ENCODE measurements around the gene ADAMTS1.

Gene ADAMTS1

DNA sequence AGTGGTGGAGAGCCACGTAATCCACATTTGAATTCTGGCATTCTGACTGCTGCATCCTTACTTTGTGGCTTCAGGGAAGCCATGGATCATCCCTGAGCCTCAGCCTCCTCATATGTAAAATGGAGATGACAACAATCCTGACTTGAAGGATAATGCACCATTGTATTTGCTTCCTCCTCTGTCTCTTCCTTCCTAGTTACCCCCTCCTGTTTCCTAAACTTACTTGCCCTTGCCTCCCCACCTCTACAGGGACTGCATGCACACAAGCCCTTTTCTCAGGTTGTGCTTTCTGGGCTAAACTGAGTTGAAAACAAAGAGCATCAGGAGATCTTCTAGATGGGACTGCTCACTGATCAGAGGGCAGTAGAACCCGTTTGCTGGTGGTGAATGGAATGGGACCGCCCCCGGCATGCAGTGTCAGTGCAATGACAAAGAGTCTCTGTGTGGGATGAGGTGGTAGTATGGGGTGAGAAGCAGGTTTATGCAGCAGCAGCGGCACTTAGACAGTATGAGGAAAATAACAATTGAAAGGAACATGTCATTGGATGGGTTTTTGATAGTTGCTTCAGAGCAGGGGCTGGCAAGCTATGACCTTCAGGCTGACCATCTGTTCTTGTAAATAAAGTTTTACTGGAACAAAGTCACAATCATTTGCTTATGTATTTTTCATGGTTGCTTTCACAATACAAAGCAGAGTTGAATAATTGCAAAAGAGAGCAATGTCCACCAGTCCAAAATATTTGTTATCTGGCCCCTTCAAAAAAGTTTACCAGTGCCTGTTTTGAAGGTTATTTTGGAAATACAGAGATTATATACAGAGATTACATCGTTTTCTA, 6.1 kb upstream of the ADAMTS1 start:
- no peak for DNase-seq (ENCODE audit: low read depth)
- no peak overlapping the region for H3K4me3 ChIP-seq (ENCODE audit: low read length)
- no peak for TF ChIP-seq CTCF (IDR thresholded peaks at IDR 0.05; ENCODE audit: insufficient read depth, low read depth, low read length, missing control alignments)

GRCh38 chr21:26850116-26850643, 5.0 kb upstream of the ADAMTS1 start:
- DNase-seq (ENCODE audit: low read depth), result peak; percentile 66
- no peak overlapping the region for H3K4me3 ChIP-seq (ENCODE audit: low read length)
- TF ChIP-seq CTCF (IDR thresholded peaks at IDR 0.05; ENCODE audit: insufficient read depth, low read depth, low read length, missing control alignments), result peak; percentile 51

GRCh38 chr21:26849428-26850115, 4.4 kb upstream of the ADAMTS1 start:
- TF ChIP-seq CTCF (IDR thresholded peaks at IDR 0.05; ENCODE audit: insufficient read depth, low read depth, low read length, missing control alignments), result peak; percentile 56
- DNase-seq (ENCODE audit: low read depth), result peak; percentile 67
- H3K4me3 ChIP-seq (ENCODE audit: low read length), result no peak overlapping the region

DNA sequence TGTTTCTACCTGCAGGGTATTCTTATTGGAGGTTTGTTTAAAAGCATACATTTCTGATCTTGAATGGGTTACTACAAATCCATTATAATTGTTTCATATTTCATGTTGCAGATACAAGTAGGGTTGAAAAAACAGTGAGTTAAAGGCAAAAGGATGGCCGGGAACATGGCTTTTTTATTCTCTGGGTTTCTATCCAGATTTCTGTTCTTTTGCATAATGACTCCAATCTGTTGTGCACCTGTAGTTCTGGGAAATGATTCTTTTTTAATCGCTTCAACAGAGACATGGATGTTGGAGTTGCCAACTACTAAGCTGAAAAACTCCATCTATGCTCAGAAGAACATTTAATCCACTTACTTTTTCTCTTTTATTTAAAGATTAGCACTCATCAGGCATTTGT, 2.7 kb upstream of the ADAMTS1 start:
- no peak overlapping the region for H3K4me3 ChIP-seq (ENCODE audit: low read length)
- DNase-seq (ENCODE audit: low read depth), result no peak
- no peak for TF ChIP-seq CTCF (IDR thresholded peaks at IDR 0.05; ENCODE audit: insufficient read depth, low read depth, low read length, missing control alignments)

GRCh38 chr21:26847002-26847401, 1.8 kb upstream of the ADAMTS1 start:
- no peak for TF ChIP-seq CTCF (IDR thresholded peaks at IDR 0.05; ENCODE audit: insufficient read depth, low read depth, low read length, missing control alignments)
- no peak for DNase-seq (ENCODE audit: low read depth)
- peak overlapping the region; percentile 62 for H3K4me3 ChIP-seq (ENCODE audit: low read length)

DNA sequence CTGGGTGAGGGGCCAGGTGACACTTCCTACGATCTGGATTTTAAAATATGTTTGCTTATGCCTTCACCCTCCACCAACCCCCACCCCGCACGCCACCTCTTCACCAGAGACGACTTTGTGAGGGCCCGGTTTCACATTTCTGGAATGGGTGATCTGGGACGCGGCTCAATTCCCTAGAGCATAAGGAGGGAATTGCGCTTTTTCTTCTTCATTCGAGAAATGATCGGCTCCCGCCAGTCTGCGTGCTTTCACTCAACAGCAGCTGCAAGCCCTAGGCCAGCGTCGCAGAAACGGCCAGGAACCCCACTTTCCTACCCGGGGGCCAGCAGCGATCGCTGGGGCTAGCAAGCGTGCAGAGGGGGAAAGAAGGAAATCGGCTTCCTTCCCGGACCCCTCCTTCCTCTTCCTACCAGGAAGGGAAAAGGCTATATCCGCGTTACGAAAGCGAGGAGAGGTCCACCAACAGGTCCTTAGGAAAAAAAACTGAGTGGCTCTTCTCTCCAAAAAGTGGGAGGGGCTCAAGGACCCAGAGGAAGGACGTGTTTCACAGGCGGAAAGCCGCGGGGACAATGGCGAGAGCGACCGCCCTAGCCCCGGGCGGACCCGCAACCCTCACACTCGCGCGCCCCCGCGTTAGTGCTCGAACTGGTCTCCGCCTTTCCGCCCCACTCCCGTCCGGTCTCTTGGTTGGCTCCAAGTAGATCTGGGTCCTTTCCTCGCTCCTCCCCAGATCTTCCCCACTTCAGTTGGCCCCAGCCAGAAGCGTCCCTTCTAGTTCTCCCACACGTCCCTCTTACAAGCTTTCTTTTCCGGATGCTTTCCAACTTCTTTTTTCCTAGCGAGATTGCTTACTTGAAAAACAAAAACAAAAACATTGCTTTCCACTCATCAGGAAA, 1.1 kb upstream of the ADAMTS1 start:
- DNase-seq (ENCODE audit: low read depth), result peak; percentile 69
- H3K4me3 ChIP-seq (ENCODE audit: low read length), result peak overlapping the region; percentile 62
- peak; percentile 41 for TF ChIP-seq CTCF (IDR thresholded peaks at IDR 0.05; ENCODE audit: insufficient read depth, low read depth, low read length, missing control alignments)
